T-helper 2 cell treated with Interferon-gamma antibody and Interleukin-4, amounts not matched to agents 100 ng/mL and 5 ng/mL, for 36 hours (primary cell): ENCODE data around the gene TRAF3IP1. TPM values are rescaled to one million over a fixed set of nuclear protein-coding genes. Genes with fewer than 3 reads are reported as not detected.

Source experiments
- intact Hi-C: fragments of 100-400 bp; cut with micrococcal nuclease; formaldehyde crosslinking; loops from one replicate; pipeline ENCODE4 v1.15.1; 2023
- total RNA-seq: library from RNA; stranded (reverse); gene quantifications from 2 replicates; pipeline ENCODE4 v1.2.3, GENCODE V29; 2022

TRAF3IP1 gene
- total RNA-seq, 1 donor from 2014 or later: 7.7 TPM

DNA sequence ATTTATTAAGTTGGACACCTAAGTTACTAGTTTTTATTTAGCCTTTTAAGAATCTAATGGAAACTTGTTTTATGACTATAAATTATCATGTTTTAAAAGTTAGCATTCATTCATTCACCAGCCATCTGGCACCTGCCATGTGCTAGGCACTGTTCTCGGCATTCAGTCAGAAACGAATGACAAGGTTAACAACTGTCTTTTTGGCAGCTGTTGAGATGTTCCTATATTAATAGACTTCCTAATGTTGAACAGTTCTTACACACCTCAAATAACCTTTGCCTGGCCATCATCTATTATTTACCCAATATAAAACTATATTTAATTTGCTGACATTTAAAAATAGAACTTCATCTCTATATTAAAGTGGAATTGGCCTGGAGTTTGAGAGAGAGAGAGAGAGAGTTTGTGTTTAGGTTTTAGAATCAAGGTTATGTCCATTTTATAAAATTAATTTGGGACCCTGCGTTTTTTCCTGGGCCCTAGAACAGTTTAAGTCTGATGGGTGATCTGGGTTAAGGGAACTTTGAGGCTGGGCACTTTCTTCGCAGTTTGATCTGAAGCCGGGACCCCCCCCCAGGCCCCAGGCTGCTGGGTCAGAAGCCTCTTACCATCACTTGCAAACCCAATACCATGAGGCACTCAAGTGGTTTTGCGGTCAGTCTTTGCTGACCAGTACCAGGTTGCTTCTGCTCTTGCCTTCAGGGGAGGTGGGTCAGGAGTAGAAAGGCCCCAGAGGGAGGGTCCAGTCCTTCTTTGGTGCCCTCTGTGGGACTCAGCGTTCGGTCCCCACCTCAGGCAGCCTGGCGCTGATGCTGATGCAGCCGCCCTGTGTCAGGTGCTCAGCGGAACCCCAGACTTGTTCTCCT, 58.1 kb downstream of the TRAF3IP1 start:
- intact Hi-C loops: loop anchor here (10.0 kb wide), 1 partner anchor 46 kb away; the partner anchor contains the start of gene ASB1

DNA sequence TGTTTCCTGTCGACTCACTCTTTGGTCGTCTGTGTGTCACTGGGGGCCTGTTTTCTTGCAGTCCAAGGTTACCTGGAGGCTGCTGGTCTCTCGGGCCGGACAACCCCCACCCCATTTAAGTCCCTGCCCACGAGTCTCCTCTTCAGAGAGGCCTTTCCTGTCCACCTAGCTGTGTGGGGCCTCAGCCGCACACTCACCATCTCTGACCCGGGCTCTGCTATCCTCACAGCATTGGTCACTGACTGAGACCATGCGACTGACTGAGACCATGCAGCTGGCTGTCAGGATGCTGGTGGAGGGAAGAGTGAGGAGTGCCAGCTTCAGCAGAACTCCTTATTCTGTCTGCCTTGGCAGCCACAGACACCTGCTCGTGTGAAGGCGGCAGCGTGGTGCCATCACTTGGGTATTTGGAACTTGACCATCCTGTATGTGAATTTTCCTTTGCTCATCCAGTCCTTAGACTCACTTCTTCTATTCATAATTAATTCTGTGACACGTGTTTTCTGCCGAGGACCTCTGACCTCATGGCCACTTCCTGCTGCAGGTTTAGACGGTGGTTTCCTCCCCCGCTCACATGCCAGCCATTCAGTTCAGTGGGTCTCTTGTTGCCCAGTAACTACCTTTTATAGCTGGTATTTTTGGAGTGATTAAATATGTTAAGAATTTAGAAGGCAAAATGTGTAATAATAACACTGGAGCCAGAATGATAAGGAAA, 58.9 kb downstream of the TRAF3IP1 start:
- intact Hi-C loops: loop anchor here (10.0 kb wide), 1 partner anchor 46 kb away; the partner anchor contains the start of gene ASB1

DNA sequence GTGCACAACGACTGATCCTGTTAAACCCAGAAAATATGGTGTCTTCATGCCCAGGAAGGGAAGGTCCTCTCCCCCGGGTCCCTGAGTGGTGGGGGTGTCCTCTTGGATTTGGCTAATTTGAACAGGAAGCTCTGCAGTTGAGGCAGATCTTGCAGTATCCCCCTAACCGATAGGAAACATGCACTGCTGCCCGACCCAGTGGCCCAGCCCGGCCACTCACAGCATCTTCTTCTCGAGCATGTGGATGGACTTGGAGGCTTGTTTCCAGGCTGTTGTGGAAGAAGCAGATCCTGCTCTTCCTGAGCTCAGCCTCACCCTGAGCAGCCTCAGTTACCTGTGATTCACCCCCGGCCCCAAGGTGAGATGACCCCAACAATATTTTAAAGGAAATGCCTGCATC, 60.0 kb downstream of the TRAF3IP1 start:
- intact Hi-C loops: no loop called here

GRCh38 chr2:238380785-238381184, 60.5 kb downstream of the TRAF3IP1 start:
- intact Hi-C loops: no loop called here

GRCh38 chr2:238381341-238382115, 61.2 kb downstream of the TRAF3IP1 start:
- intact Hi-C loops: no loop called here

GRCh38 chr2:238382381-238382781, 62.1 kb downstream of the TRAF3IP1 start:
- intact Hi-C loops: no loop called here

DNA sequence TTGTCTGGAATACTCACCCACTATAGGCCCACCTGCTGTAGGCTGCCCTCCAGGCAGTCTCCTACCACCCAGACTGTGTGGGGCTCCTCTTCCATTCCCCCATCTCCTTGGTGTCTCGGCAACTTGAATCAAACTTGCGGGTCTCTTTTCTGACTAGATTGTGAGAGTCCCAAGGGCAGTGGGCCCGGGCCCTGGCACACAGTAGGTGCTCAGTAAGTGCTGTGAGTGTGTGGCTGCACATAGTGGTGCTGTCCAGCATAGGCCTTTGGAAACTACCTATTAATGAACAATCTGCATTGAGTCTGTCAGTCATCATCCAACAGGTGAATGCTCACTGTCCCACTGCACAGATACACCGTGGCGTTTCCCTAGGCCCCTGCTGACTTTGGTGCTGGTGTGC, 62.8 kb downstream of the TRAF3IP1 start:
- intact Hi-C loops: no loop called here

DNA sequence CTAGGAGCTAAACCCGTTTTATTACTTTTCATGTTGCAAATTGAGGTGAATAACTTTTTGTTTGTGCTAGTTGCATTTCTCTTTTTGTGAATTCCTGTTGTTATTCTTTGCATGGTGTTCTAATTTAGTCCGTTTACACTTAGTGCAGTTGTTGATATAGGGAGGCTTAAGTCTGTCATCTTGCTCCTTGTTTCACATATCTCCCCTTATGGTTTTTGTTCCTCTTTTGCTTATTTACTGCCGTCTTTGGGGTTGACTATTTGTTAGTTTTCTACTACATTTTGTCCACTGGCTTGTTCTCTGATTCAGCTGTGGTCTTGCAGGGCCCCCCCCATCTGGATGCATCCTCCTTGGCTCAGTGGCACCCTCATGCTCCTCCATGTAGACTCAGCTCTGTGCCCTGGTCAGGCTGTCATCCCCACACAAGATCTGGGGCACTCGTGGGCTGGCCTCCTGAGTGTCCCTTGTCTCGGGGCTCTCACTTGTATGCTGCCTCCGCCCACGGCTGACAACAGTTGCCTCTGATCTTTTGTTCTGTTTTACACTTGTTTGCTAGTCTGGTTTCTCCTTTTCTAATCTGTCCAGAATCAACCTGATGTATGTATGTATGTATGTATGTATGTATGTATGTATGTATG, 63.5 kb downstream of the TRAF3IP1 start:
- intact Hi-C loops: no loop called here

DNA sequence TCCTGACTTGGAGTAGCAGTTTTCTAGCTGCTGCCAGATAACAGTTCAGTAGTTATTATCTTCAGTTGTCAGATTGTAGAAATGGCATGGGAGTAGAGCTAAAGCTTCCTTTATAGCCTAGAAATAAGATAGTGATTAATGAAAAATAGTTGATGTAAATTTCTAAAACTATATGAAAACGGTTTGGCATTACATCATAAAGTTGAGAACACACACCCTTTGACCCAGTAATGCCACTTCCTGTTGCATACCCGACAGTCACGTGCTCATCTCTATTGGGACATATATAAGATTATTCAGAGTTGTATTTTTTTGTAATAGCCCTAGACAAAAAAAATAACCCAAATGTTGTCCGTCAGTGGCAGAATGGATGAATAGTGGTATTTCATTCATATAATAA, 67.0 kb downstream of the TRAF3IP1 start:
- intact Hi-C loops: no loop called here

DNA sequence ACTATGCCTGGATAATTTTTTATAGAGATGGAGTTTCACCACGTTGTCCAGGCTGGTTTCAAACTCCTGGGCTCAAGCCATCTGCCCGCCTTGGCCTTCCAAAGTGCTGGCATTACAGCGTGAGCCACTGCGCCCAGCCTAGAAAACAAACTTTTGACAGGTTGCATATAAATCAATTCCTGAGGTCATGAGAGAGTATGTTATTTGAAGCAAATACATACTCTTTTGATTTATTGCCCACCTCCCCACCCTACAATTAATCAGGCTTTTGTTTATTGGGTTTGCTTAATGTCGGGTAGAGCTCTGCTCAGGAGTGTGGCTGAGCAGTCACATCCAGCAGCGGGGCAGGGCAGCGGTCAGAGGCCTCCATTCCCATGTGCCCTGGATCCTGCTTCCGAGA, 68.5 kb downstream of the TRAF3IP1 start:
- intact Hi-C loops: no loop called here

GRCh38 chr2:238389988-238390589, 69.8 kb downstream of the TRAF3IP1 start:
- intact Hi-C loops: no loop called here

DNA sequence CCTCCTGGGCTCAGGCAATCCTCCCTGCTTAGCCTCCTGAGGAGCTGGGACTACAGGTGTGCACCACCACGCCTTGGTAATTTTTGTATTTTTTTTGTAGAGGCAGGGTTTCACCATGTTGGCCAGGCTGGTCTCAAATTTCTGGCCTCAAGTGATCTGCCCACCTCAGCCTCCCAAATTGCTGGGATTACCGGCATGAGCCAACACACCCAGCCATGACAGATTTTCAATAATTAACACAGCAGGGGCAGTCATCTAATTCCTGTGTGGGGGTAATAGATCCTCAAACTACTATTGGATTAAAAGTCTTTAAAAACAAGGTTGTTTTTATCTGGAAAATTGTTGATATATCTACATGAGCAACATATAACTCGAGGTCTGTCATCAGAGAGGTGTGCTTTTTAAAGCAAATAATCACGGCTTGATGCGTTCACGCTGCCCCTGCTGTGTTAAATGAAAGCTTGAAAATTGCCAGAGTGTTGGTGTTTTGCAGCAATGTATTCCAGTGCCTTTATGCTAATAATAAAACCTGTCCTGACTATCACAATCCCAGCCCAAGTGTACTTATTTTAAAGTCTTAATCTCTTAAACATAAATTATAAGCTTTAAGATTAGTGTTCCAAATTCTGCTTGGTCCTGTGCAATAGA, 70.8 kb downstream of the TRAF3IP1 start:
- intact Hi-C loops: no loop called here

DNA sequence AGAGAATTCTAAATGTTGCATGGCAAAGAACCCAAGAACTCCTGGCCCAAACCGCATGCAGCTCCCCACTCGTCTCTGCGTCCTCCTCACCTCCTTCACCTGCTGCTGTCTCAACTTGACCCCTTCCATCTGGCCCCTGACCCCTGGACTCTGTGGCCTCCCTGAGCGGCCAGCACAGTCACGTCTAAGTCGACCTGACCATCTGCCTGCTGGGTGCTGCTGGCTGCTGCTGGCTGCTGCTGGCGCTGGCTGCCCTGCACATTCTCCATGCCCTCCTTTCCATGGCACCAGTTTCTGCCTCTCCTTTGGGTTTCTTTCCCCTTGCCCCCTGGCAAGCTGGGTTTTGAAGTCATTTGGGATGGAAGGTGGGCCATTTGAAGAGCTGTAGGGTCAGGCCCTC, 76.3 kb downstream of the TRAF3IP1 start:
- intact Hi-C loops: no loop called here

- intact Hi-C loops: no loop called here
Measured at GRCh38 chr2:238397356-238397755, 77.0 kb downstream of the TRAF3IP1 start.

- intact Hi-C loops: no loop called here
Measured at GRCh38 chr2:238398577-238398976, 78.3 kb downstream of the TRAF3IP1 start.

DNA sequence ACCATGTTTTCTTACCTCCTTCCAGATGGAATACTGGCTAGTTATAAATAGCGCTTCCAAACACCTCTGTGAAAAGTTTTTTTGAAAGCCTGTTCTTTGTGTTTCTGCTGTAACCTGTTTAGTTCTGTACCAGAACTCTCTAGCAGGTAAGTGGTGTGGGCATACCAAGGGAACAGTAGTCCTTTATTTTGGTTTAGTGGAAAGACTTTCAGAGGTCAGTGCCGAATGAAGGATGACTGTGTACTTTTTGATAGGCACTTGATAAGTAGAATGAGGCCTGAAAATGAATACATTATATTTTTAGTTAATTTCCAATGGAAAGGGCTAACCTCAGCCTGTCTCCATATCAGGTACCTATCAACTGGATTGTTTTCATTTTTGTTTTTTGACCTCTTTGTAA, 78.8 kb downstream of the TRAF3IP1 start:
- intact Hi-C loops: no loop called here

GRCh38 chr2:238401551-238401950, 81.2 kb downstream of the TRAF3IP1 start:
- intact Hi-C loops: no loop called here

- intact Hi-C loops: no loop called here
Measured at GRCh38 chr2:238403632-238404405, 83.5 kb downstream of the TRAF3IP1 start.

- intact Hi-C loops: no loop called here
Measured at GRCh38 chr2:238404406-238405216, 84.3 kb downstream of the TRAF3IP1 start.
